Endodermal cell (in vitro differentiated cells): Measurements from ENCODE around the gene NPAS3. TPM values are rescaled to one million over a fixed set of nuclear protein-coding genes. Genes with fewer than 3 reads are reported as not detected.

ENCODE experiments used
- DNase-seq: peaks from one replicate; pipeline ENCODE4 v3.0.0-alpha.2; 2017
- H3K27ac ChIP-seq: 2 replicates; pipeline ENCODE4 v1.5.1; 2013; ENCODE audit warnings: mild to moderate bottlenecking, low read depth, low read length, moderate library complexity
- H3K27me3 ChIP-seq: 2 replicates; pipeline ENCODE4 v1.6.1; 2013; ENCODE audit warnings: mild to moderate bottlenecking, low read length, moderate library complexity; ENCODE audit not compliant: insufficient read depth, control insufficient read depth, poor library complexity, severe bottlenecking
- H3K36me3 ChIP-seq: 2 replicates; pipeline ENCODE4 v1.7.0; 2013; ENCODE audit warnings: mild to moderate bottlenecking, low read length, moderate library complexity; ENCODE audit not compliant: control insufficient read depth, insufficient read depth
- H3K4me1 ChIP-seq: one replicate; pipeline ENCODE4 v1.7.0; 2013; ENCODE audit warnings: low read length; ENCODE audit not compliant: control insufficient read depth, insufficient read depth
- H3K4me3 ChIP-seq: 2 replicates; pipeline ENCODE4 v1.5.1; 2013; ENCODE audit warnings: mild to moderate bottlenecking, low read length, moderate library complexity
- H3K9ac ChIP-seq: 2 replicates; pipeline ENCODE4 v1.6.1; 2013; ENCODE audit warnings: mild to moderate bottlenecking, low read length, moderate library complexity; ENCODE audit not compliant: poor library complexity, severe bottlenecking; ENCODE audit errors: extremely low read depth
- H3K9me3 ChIP-seq: 2 replicates; pipeline ENCODE4 v1.6.1; 2013; ENCODE audit warnings: mild to moderate bottlenecking, low read length, moderate library complexity; ENCODE audit not compliant: control insufficient read depth
- H3K27ac Mint-ChIP-seq: 2 replicates; pipeline ENCODE4 v1.8.0; 2020; ENCODE audit warnings: mixed read lengths
- H3K27me3 Mint-ChIP-seq: 2 replicates; pipeline ENCODE4 v1.8.0; 2021; ENCODE audit warnings: mild to moderate bottlenecking, mixed read lengths; ENCODE audit not compliant: insufficient read depth
- H3K36me3 Mint-ChIP-seq: 2 replicates; pipeline ENCODE4 v1.8.0; 2020; ENCODE audit warnings: low read depth, mixed read lengths
- H3K4me1 Mint-ChIP-seq: 2 replicates; pipeline ENCODE4 v1.8.0; 2020; ENCODE audit warnings: mixed read lengths
- H3K4me3 Mint-ChIP-seq: 2 replicates; pipeline ENCODE4 v1.8.0; 2020; ENCODE audit warnings: mild to moderate bottlenecking, moderate library complexity, mixed read lengths
- H3K9me3 Mint-ChIP-seq: 2 replicates; pipeline ENCODE4 v1.8.0; 2020; ENCODE audit warnings: mild to moderate bottlenecking, mixed read lengths
- CTCF ChIP-seq: fragments of 200-600 bp; sonication (generic); conservative IDR thresholded peaks from 2 replicates; pipeline ENCODE4 v1.5.0; 2021; ENCODE audit warnings: antibody characterized with exemption, mild to moderate bottlenecking
- WGBS, 2 experiments: methylation state at CpG; one replicate each; pipeline versions ENCODE4 v1.1.5 to v1.1.7; 2013; ENCODE audit warnings: missing lambda C conversion rate in 2 of 2, mixed read lengths in 1 of 2; ENCODE audit not compliant: insufficient coverage in 1 of 2, insufficient read length in 1 of 2; 5-methylcytosine and 5-hydroxymethylcytosine counted together
- total RNA-seq, 2 donors: library from RNA; stranded (reverse); fragmentation: NEBNext Ultra II Directional in 1 of 2; extraction: Animal tissue kit (Norgen Biotek cat#: 25700) in 1 of 2; gene quantifications; 2 replicates in 1 of 2; 3 replicates in 1 of 2; pipeline ENCODE4 v1.2.1, GENCODE V29; 2021

Gene NPAS3
- total RNA-seq, 2 donors from 2014 or later, result 1.4 to 1.6 TPM

DNA sequence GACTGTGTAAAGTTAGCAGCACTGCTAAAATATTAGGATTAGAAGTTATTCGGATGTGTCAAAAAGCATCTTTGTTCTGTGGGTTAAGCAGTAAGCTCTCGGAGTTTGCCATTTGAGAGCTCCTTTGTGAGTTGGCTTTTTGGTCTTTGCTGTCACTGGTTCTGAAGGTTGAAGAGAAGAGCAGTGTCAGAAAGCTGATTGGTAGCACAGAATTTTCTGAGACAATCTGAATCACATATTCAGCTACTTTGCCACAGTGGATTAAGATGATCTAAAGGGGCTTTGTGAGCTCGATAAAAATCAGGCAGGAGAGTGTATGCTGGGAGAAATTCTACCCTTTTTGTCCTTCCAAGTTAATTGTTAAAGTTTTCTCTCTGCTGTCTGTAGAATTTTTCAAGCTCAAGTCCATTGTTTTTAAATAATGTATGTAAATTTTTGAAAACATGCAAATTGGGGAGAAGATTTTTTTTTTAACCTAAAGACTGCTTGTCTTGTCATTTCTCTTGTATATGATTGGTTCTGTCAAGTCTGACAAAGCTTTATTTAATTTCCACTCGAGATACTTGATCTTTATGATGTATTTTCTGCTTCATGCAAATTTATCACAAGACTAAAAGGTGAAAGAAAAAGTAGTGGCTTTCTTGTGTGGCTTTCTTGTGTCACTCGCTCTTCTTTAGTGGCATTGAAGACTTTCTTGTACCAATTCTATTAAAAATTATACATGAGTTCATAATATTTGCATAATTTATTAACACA, 704.9 kb downstream of the NPAS3 start:
- Mint-ChIP-seq H3K27me3 (no peaks in the 10 kb centered on the region), H3K36me3 (no peaks in the 10 kb centered on the region), H3K27ac (no peak overlapping the region), H3K4me1 (peaks cover 29% of the 10 kb centered on the region), H3K4me3 (no peak overlapping the region), H3K9me3 (no peaks in the 10 kb centered on the region)
- Histone ChIP-seq H3K27me3 (no peaks in the 10 kb centered on the region), H3K9ac (no peak overlapping the region), H3K27ac (peak overlapping the region; percentile 91), H3K9me3 (no peaks in the 10 kb centered on the region), H3K4me3 (no peak overlapping the region), H3K36me3 (no peaks in the 10 kb centered on the region), H3K4me1 (peaks cover 12% of the 10 kb centered on the region)
- WGBS, 2 experiments, result 84 to 92% methylated on average over 2 to 4 of the region's 5 CpGs
- DNase-seq, result no peak
- no peak for TF ChIP-seq CTCF

- no peaks in the 10 kb centered on the region for H3K9me3 ChIP-seq
- 83% methylated on average over 2 of the region's 2 CpGs; no CpG with 5 or more reads in 1 of the 2 experiments for WGBS, 2 experiments
- H3K9ac ChIP-seq, result no peak overlapping the region
Observed at GRCh38 chr14:33646692-33647260, 708.1 kb downstream of the NPAS3 start.

GRCh38 chr14:33647385-33647786, 708.7 kb downstream of the NPAS3 start:
- H3K27me3 ChIP-seq, result no peaks in the 10 kb centered on the region
- Mint-ChIP-seq H3K4me1 (peaks cover 19% of the 10 kb centered on the region), H3K27me3 (no peaks in the 10 kb centered on the region), H3K4me3 (no peak overlapping the region), H3K27ac (no peak overlapping the region), H3K36me3 (no peaks in the 10 kb centered on the region), H3K9me3 (no peaks in the 10 kb centered on the region)
- H3K9me3 ChIP-seq, result no peaks in the 10 kb centered on the region
- TF ChIP-seq CTCF, result no peak
- WGBS, 2 experiments, result 83 to 100% methylated on average over 1 to 2 of the region's 3 CpGs
- no peak for DNase-seq
- peaks cover 5% of the 10 kb centered on the region for H3K4me1 ChIP-seq
- H3K36me3 ChIP-seq, result no peaks in the 10 kb centered on the region
- no peak overlapping the region for H3K4me3 ChIP-seq
- no peak overlapping the region for H3K9ac ChIP-seq
- H3K27ac ChIP-seq, result no peak overlapping the region

More at GRCh38 chr14:33646692-33647260, 708.1 kb downstream of the NPAS3 start:
- no peaks in the 10 kb centered on the region for H3K36me3 Mint-ChIP-seq
- Histone ChIP-seq H3K36me3 (no peaks in the 10 kb centered on the region), H3K4me1 (peaks cover 6% of the 10 kb centered on the region), H3K4me3 (no peak overlapping the region), H3K27me3 (no peaks in the 10 kb centered on the region), H3K27ac (no peak overlapping the region)
- no peaks in the 10 kb centered on the region for H3K27me3 Mint-ChIP-seq
- peaks cover 26% of the 10 kb centered on the region for H3K4me1 Mint-ChIP-seq
- H3K9me3 Mint-ChIP-seq, result no peaks in the 10 kb centered on the region
- H3K4me3 Mint-ChIP-seq, result no peak overlapping the region
- H3K27ac Mint-ChIP-seq, result no peak overlapping the region
- no peak for DNase-seq
- TF ChIP-seq CTCF, result no peak
